Choroid plexus epithelial cell (primary cell): ENCODE data around the gene MAEA.

Experiments used
- DNase-seq: peaks from one replicate; pipeline ENCODE4 v3.0.0-alpha.2; 2010; ENCODE audit warnings: low read depth
- H3K4me3 ChIP-seq: 2 replicates; pipeline ENCODE4 v1.5.1; 2011; ENCODE audit warnings: low read depth, mild to moderate bottlenecking, control low read depth, low read length, moderate library complexity
- CTCF ChIP-seq: conservative IDR thresholded peaks from 2 replicates; pipeline ENCODE4 v1.5.1; 2011; ENCODE audit warnings: low read depth, mild to moderate bottlenecking, control low read depth, inconsistent platforms, low read length, moderate library complexity

MAEA gene

GRCh38 chr4:1367230-1367935 lies 77.7 kb downstream of the MAEA start:
- H3K4me3 ChIP-seq, result no peak overlapping the region
- no peak for TF ChIP-seq CTCF
- no peak for DNase-seq

GRCh38 chr4:1367936-1368289 lies 78.2 kb downstream of the MAEA start:
- DNase-seq, result no peak
- TF ChIP-seq CTCF, result no peak
- H3K4me3 ChIP-seq, result no peak overlapping the region

- TF ChIP-seq CTCF, result no peak
- no peak for DNase-seq
- no peak overlapping the region for H3K4me3 ChIP-seq
These were observed 78.9 kb downstream of the MAEA start for GRCh38 chr4:1368421-1369090.

GRCh38 chr4:1369091-1369450 lies 79.4 kb downstream of the MAEA start:
- no peak overlapping the region for H3K4me3 ChIP-seq
- TF ChIP-seq CTCF, result no peak
- no peak for DNase-seq

GRCh38 chr4:1369479-1370079 lies 79.9 kb downstream of the MAEA start:
- no peak overlapping the region for H3K4me3 ChIP-seq
- DNase-seq, result no peak
- no peak for TF ChIP-seq CTCF

GRCh38 chr4:1370321-1371124 lies 80.8 kb downstream of the MAEA start:
- no peak for DNase-seq

More at GRCh38 chr4:1370321-1371124, 80.8 kb downstream of the MAEA start:
- H3K4me3 ChIP-seq, result no peak overlapping the region
- no peak for TF ChIP-seq CTCF
